Hepatocyte (in vitro differentiated cells): Measurements from ENCODE around the gene VASN.

Source experiments
- EZH2 ChIP-seq: fragments of 200-600 bp; sonication (generic); IDR thresholded peaks from 2 replicates; pipeline ENCODE4 v1.6.1; 2016; ENCODE audit warnings: antibody characterized with exemption, mild to moderate bottlenecking, borderline replicate concordance
- TF ChIP-seq, protein P1 (sequence below): fragments of 200-600 bp; sonication (generic); IDR thresholded peaks from 2 replicates; pipeline ENCODE4 v1.5.1; 2016; ENCODE audit warnings: antibody characterized with exemption, mild to moderate bottlenecking; ENCODE audit not compliant: poor library complexity

DNA sequence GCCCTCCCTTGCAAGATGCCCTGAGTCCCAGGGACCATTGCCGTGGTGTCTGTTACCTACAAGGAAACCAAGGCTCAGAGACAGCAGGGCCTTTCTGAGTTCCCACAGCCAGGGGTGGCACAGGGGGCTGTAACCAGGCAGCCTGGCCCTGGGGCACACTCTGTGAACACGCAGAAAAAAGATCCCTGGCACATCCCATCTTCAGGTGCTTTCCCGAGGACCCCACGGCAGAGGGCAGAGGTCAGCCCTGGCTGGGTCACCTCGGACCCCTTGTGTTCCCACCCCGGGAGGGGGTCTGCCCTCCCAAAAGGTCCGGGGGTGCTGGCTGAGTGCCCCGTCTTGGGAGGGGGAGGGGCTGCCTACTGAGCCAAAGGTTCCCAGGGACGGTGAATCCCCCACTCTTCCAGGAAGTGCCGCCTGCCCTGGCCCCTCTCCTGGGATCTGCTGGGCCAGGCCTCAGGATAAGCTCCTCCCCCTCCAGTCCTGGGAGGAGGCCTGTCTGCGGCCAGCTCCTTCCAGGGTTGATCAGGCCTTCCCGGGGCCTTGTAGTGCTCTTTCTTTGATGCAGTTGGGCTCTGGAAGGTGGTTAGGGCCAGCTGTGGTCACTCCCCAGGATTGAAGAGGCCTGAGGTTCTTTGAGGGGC is 47.7 kb upstream of the VASN start:
- TF ChIP-seq, protein P1, sequence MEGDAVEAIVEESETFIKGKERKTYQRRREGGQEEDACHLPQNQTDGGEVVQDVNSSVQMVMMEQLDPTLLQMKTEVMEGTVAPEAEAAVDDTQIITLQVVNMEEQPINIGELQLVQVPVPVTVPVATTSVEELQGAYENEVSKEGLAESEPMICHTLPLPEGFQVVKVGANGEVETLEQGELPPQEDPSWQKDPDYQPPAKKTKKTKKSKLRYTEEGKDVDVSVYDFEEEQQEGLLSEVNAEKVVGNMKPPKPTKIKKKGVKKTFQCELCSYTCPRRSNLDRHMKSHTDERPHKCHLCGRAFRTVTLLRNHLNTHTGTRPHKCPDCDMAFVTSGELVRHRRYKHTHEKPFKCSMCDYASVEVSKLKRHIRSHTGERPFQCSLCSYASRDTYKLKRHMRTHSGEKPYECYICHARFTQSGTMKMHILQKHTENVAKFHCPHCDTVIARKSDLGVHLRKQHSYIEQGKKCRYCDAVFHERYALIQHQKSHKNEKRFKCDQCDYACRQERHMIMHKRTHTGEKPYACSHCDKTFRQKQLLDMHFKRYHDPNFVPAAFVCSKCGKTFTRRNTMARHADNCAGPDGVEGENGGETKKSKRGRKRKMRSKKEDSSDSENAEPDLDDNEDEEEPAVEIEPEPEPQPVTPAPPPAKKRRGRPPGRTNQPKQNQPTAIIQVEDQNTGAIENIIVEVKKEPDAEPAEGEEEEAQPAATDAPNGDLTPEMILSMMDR: no peak
- TF ChIP-seq EZH2: no peak
